GM12892 (cell line): ENCODE results near the gene ARHGAP22.

ENCODE experiments used
- POLR2A ChIP-seq: IDR thresholded peaks from 2 replicates; pipeline ENCODE4 v1.6.1; 2011; ENCODE audit warnings: low read depth, low read length, control low read depth
- POLR2AphosphoS5 ChIP-seq: IDR thresholded peaks from 2 replicates; pipeline ENCODE4 v1.6.1; 2011; ENCODE audit warnings: low read depth, low read length, control low read depth
- TAF1 ChIP-seq: IDR thresholded peaks from 2 replicates; pipeline ENCODE4 v1.6.1; 2011; ENCODE audit warnings: low read depth, mild to moderate bottlenecking, control low read depth, low read length, borderline replicate concordance

GRCh38 chr10:48470893-48471805, 133.7 kb downstream of the ARHGAP22 start:
- TF ChIP-seq POLR2A = no peak
- TF ChIP-seq TAF1 = no peak
- TF ChIP-seq POLR2AphosphoS5 = no peak
